OCI-LY3 (cell line): ENCODE results near the gene ADISSP.

Source experiments
- H2AFZ ChIP-seq: fragments of 200-600, 300-600 bp; shearing (Covaris generic); 2 replicates; pipeline ENCODE4 v1.6.0; 2014; ENCODE audit warnings: antibody characterized with exemption, low read depth, low read length
- H3K27ac ChIP-seq: fragments of 200-600, 300-600 bp; sonication (generic); 2 replicates; pipeline ENCODE4 v1.5.1; 2014; ENCODE audit warnings: mild to moderate bottlenecking, low read length, moderate library complexity, mixed read lengths
- H3K27me3 ChIP-seq: fragments of 200-600, 300-600 bp; sonication (generic); 2 replicates; pipeline ENCODE4 v1.6.1; 2014; ENCODE audit warnings: low read depth, low read length, mixed read lengths
- H3K36me3 ChIP-seq: fragments of 200-600, 300-600 bp; sonication (generic); replicated peaks from 2 replicates; pipeline ENCODE3; 2014; ENCODE audit warnings: low read depth, low read length, mixed read lengths
- H3K4me1 ChIP-seq: fragments of 300-600, 200-600 bp; sonication (generic); 2 replicates; pipeline ENCODE4 v1.6.1; 2014; ENCODE audit warnings: low read length, mixed read lengths
- H3K4me2 ChIP-seq: fragments of 200-600, 300-600 bp; sonication (generic); 2 replicates; pipeline ENCODE4 v1.6.1; 2014; ENCODE audit warnings: low read length, mixed read lengths
- H3K4me3 ChIP-seq: fragments of 300-600, 200-600 bp; sonication (generic); 2 replicates; pipeline ENCODE4 v1.5.1; 2014; ENCODE audit warnings: antibody characterized with exemption, mild to moderate bottlenecking, low read length, moderate library complexity
- H3K79me2 ChIP-seq: fragments of 300-600, 200-600 bp; shearing (Covaris generic); 2 replicates; pipeline ENCODE4 v1.6.1; 2014; ENCODE audit warnings: mild to moderate bottlenecking, low read length, mixed read lengths
- H3K9ac ChIP-seq: fragments of 300-600, 200-600 bp; shearing (Covaris generic); 2 replicates; pipeline ENCODE4 v1.6.0; 2014; ENCODE audit warnings: mild to moderate bottlenecking, low read length, moderate library complexity
- H3K9me3 ChIP-seq: fragments of 200-600, 300-600 bp; shearing (Covaris generic); 2 replicates; pipeline ENCODE4 v1.6.1; 2014; ENCODE audit warnings: low read length, mixed read lengths; ENCODE audit not compliant: insufficient read depth
- H4K20me1 ChIP-seq: fragments of 200-600, 300-600 bp; sonication (generic); 2 replicates; pipeline ENCODE4 v1.6.1; 2016; ENCODE audit warnings: low read length, mixed read lengths; ENCODE audit not compliant: insufficient read depth
- CTCF ChIP-seq: fragments of 200-600, 300-600 bp; sonication (generic); IDR thresholded peaks from 2 replicates; pipeline ENCODE4 v1.5.1; 2014; ENCODE audit warnings: antibody characterized with exemption, low read length, low read depth
- EZH2phosphoT487 ChIP-seq: fragments of 200-600 bp; shearing (Covaris generic); IDR thresholded peaks from 2 replicates; pipeline ENCODE4 v1.6.1; 2018; ENCODE audit warnings: antibody characterized with exemption, mixed run types, low read depth

The ADISSP gene

GRCh38 chr20:3811467-3812258 is 44.1 kb upstream of the ADISSP start:
- H3K4me1 ChIP-seq, result peaks cover 5% of the 10 kb centered on the region; the same call in 1 of the 2 replicates
- H3K4me2 ChIP-seq, result peak overlapping the region; percentile 40
- H3K4me3 ChIP-seq, result peak overlapping the region; percentile 24
- H3K9ac ChIP-seq, result no peak overlapping the region
- peak overlapping the region; percentile 43; the same call in 1 of the 2 replicates for H2AFZ ChIP-seq
- H3K79me2 ChIP-seq, result no peaks in the 10 kb centered on the region
- H3K9me3 ChIP-seq, result no peaks in the 10 kb centered on the region
- no peak overlapping the region for H3K27ac ChIP-seq
- no peaks in the 10 kb centered on the region for H4K20me1 ChIP-seq
- H3K36me3 ChIP-seq, result no peaks in the 10 kb centered on the region
- no peak for TF ChIP-seq CTCF
- no peak for TF ChIP-seq EZH2phosphoT487
- peaks cover 9% of the 10 kb centered on the region; the same call in 1 of the 2 replicates for H3K27me3 ChIP-seq

GRCh38 chr20:3808544-3808943 is 41.0 kb upstream of the ADISSP start:
- no peak overlapping the region for H3K4me3 ChIP-seq
- H3K4me2 ChIP-seq, result no peak overlapping the region
- TF ChIP-seq EZH2phosphoT487, result no peak
- no peak for TF ChIP-seq CTCF
- H3K27me3 ChIP-seq, result no peaks in the 10 kb centered on the region
- no peak overlapping the region for H3K9ac ChIP-seq
- peaks cover 5% of the 10 kb centered on the region; the same call in 1 of the 2 replicates for H3K4me1 ChIP-seq
- no peak overlapping the region for H2AFZ ChIP-seq
- H3K27ac ChIP-seq, result no peak overlapping the region
- H3K36me3 ChIP-seq, result peaks cover 19% of the 10 kb centered on the region
- H3K9me3 ChIP-seq, result no peaks in the 10 kb centered on the region
- no peaks in the 10 kb centered on the region for H3K79me2 ChIP-seq
- no peaks in the 10 kb centered on the region for H4K20me1 ChIP-seq

- no peaks in the 10 kb centered on the region for H3K27me3 ChIP-seq
- no peak for TF ChIP-seq EZH2phosphoT487
- no peak overlapping the region for H3K4me3 ChIP-seq
- H3K4me1 ChIP-seq, result peaks cover 6% of the 10 kb centered on the region; the same call in 1 of the 2 replicates
- H3K36me3 ChIP-seq, result peaks cover 43% of the 10 kb centered on the region
- no peak overlapping the region for H3K9ac ChIP-seq
- no peaks in the 10 kb centered on the region for H3K9me3 ChIP-seq
- no peak overlapping the region for H3K27ac ChIP-seq
- no peaks in the 10 kb centered on the region for H3K79me2 ChIP-seq
- H4K20me1 ChIP-seq, result no peaks in the 10 kb centered on the region
- no peak overlapping the region for H3K4me2 ChIP-seq
- H2AFZ ChIP-seq, result no peak overlapping the region
Measured at GRCh38 chr20:3804781-3805180, 37.2 kb upstream of the ADISSP start.

GRCh38 chr20:3804254-3804751 is 36.8 kb upstream of the ADISSP start:
- no peaks in the 10 kb centered on the region for H3K9me3 ChIP-seq
- peaks cover 11% of the 10 kb centered on the region; the same call in 1 of the 2 replicates for H3K4me1 ChIP-seq
- H3K36me3 ChIP-seq, result peaks cover 43% of the 10 kb centered on the region
- H3K4me3 ChIP-seq, result no peak overlapping the region
- no peak overlapping the region for H2AFZ ChIP-seq
- TF ChIP-seq EZH2phosphoT487, result no peak
- TF ChIP-seq CTCF, result no peak
- no peak overlapping the region for H3K4me2 ChIP-seq
- no peak overlapping the region for H3K27ac ChIP-seq
- no peak overlapping the region for H3K9ac ChIP-seq
- H3K27me3 ChIP-seq, result no peaks in the 10 kb centered on the region
- no peaks in the 10 kb centered on the region for H4K20me1 ChIP-seq
- H3K79me2 ChIP-seq, result no peaks in the 10 kb centered on the region
